NCI-H187 treated with DMSO at 0.1 percent for 48 hours (cell line): ENCODE data around the gene ARFGAP3.

Source experiments
- DNase-seq: peaks from one replicate; lab custom pipeline; 2025; lab: John Stamatoyannopoulos, UW

The ARFGAP3 gene

GRCh38 chr22:42883970-42884369 is 26.9 kb upstream of the ARFGAP3 start:
- no peak for DNase-seq

DNA sequence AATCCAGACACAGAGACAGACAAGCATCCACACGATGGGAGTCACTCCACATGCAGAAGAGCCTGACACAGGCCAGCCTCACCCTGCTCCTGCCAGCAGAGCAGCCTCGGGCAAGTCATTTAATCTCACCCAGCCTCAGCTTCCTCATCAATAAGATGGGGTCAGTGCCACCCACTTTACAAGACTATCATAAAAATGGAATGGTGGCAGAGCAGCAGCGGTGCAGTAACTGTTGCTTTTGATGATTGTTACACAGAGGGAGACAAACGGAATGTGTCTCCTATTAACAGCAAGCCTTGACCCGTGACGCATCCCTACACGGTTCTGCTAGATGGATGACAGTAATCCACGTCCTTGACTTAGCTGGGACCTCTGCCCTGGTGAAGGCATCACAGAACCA is 26.0 kb upstream of the ARFGAP3 start:
- no peak for DNase-seq

DNA sequence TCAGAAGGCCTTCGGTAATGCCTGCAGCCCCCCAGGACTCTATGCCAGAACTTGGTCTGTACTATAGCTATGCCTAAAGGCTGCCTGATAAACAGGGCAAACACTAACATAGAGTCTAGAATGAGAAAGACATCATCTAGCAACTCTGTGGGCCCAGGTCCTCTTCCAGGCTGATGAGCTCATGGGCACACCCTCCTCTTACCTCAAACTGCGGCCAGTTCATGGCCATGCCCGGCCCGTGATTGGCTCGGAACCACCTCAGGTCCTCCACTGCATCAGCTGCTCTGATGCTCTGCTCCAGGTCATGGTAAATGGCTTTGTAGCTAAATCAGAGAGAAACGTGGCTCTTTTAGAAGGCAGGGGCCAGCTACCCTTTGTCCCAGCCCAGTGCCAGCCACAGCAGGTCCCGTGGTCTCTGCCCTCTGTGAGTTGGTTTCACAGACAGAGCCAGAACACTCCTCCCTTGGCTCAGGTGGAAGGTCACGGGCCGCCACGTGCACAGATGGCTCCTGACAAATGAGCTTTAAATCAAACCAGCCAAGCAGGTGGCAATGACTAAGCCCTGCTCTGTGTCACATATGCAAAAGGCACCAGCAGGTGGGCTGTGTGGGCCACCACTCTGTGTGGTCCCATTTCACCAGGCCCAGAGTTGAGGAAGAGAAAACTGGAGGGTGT is 25.0 kb upstream of the ARFGAP3 start:
- DNase-seq: no peak

DNA sequence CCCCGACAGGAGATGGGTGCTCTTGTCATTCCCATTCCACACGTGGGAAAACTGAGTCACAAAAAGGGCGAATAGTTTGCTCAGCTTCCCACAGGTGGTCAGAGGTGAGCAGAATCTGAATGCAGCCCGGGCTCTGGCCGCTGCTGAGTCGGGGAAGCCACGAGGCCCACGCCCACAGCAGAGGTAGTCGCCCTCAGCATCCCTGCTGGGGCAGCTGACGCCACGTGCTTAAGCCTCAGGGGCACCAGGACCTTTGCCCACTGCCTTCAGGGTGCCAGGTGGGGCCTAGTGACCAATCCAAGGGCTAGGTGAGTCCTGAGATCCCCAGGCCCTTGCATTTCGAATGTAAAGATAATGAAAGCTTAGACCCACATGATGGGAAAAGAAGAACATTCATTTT is 24.2 kb upstream of the ARFGAP3 start:
- DNase-seq: no peak

GRCh38 chr22:42880815-42881214 is 23.7 kb upstream of the ARFGAP3 start:
- DNase-seq: no peak

DNA sequence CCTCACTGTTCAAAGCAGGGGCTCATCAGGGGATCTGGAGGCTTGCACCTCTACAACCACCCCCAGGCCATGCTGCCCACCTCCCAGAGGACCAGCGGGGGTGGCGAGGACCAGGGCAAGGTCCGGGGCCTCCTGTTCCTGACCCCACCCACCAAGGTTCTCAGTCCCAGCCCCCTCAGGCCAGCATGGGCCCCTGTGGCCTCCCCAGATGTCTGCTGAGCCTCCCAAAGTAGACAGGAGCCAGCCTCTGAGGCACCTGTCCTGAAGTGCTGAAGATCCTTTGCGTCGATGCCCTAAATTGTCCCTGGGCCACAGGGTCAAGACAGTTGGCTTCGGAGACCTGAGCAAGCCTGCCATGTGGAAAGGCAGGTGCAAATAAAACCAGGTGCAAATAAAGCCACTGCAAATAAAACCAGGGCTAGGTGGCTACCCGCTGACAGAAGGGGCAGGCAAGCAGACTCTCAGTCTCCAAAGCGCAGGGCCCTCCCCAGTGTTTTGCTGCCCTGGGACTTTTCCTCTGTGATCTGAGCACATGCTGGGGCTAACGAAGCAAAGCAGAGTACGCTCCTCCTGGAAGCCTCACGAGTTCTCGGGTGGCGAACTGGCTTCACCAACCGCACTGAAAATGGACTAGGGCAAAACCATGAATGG is 22.4 kb upstream of the ARFGAP3 start:
- DNase-seq: no peak

DNA sequence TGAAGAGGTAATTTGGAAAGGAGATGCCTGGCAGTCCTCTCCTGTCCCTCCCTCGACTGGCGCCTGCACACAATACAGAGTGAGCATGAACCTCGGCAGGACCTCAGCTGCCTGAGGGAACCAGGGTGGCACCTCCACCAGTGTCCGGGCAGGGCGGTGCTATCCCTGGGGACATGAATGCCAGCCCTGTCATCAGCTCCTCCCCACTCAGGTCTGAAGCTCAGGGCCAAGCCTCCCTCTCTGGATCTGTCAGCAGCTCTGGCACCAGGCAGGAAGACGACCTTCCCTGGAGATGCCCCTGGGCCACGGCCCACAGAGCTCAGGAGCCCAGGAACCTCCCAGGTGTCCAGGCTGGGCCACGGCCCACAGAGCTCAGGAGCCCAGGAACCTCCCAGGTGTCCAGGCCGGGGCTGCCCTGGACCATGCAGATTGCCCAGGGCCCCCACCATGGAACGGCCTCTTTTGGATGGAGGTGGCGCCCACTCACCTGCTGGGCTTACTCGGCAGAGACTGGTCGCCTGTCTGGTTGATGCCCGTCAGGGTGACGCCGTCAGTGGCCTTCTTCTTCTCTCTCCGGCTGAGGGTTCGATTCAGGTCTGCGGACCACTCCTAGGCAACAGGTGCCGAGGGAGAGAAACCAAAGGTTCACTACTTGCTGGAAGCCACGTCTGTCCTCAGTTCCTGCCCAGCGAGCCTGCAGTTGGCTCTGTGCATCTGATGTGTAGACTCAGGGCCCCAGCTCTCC is 21.7 kb upstream of the ARFGAP3 start:
- no peak for DNase-seq

- DNase-seq: no peak
Observed at GRCh38 chr22:42877597-42878340, 20.7 kb upstream of the ARFGAP3 start.

DNA sequence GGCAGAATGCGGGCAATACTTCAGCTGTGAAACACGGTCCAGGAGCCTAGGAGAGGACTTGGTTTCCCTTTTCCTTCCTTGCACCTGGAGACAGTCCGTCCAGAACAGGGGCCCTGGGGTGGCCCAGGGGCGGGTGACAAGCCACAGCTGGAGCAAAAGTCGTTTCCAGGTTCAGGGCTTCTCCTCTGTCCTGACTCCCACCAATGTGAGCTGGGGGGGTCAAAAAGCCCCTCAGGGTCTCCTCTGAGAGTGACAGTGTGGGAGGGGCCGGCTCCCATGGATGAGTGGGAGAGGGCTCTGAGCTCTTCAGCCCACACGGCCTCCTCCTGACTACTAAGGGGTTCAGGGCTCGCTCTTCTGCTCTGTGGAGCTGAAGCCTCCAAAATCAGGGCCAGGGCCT is 20.1 kb upstream of the ARFGAP3 start:
- DNase-seq: no peak

DNA sequence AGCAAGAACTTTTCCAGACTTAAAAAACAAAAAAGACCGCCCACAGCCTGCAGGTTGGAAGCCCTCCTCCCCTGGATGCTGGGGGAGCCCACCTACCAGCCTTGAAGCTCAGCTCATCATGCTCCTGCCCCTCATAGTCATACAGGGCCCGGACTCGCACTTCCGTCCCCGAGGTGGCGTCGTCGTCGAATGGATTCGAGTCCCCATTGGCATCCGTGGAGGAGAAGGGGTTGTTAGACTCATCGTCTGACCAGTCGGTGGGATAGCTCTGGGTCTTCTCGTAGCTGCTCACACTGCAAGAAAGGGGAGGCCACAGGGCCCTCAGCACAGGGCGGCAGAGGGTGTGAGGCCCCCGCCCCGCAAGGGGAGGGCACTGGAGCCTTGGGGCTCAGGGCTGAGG is 19.0 kb upstream of the ARFGAP3 start:
- DNase-seq: no peak

DNA sequence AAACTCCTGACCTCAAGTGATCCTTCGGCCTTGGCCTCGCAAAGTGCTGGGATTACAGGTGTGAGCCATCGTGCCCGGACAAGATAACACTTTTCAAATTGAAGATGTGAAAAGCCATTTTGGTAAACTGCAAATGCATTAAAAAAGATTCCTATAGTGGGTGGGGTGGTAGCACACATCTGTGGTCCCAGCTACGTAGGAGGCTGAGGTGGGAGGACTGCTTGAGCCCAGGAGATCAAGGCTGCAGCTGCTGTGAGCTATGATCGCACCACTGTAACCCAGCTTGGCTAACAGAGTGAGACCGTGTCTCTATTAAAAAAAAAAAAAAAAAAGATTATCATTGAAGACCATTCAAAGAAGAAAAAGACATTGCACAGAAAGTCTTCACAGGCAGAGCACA is 16.9 kb upstream of the ARFGAP3 start:
- no peak for DNase-seq

DNA sequence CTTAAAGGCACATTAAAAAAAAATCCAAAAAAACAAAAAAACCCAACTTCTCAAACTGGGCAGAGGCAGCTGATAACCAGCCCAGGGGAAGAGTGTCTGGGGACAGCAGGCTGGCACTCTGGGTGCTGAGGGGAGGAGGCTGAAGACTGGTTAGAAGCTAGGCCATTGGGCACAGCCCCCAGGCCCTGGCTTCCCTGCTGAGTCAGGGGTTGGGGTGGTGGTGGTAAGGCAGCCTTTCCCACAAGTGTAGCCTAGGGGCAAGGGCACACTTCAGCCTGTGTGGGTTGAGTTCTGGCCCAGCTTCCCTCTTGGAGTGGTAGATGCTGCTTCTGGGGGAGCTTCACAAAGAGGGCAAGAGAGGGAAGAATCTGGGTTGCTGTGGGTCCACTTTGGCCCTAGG is 16.3 kb upstream of the ARFGAP3 start:
- no peak for DNase-seq

- DNase-seq: no peak
Observed at GRCh38 chr22:42872821-42873220, 15.7 kb upstream of the ARFGAP3 start.

DNA sequence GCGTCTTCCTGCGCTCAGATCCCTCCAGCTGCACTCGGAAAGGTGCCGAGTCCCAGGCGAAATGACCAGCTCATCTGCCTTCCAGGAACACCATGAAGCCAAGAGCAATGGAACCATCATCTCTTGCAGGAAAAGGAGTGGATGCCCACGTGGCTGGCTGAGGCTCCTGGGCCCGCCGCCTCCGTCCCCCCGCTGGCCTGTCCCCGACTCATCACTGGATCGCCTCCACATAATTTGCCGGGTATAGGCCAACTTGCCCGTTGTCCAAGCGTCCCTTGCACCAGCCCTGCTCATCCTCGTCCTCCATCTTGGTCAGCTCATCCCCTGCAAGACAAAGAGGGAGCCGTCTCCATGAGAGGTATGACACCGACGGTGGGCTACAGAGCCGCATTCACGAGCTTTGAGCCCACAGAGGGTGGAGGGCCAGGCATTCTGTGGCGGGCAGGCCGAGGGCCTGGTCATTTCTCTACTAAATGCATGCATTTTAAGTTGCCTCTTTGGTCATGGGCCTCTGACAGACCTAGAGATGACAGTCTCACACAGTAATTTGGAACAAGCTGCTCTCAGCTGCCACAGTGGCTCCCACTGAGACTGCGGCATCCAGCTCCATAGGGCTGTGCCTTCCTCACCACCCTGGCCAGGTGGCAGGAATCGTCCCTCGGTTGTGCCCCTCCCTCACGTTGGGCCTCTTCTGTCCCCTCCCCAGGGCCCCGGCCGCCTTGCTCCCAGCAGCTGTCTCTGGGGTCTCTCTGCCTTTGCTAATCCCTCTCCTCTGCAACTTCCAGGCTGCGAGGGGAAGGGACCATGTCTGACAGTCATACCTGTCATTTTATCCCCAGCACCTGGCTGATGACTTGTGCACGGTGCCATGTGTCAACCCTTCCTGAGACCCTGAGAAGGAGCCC is 14.3 kb upstream of the ARFGAP3 start:
- DNase-seq: no peak

- no peak for DNase-seq
Observed at GRCh38 chr22:42869888-42870480, 12.9 kb upstream of the ARFGAP3 start.

- no peak for DNase-seq
Observed at GRCh38 chr22:42869463-42869862, 12.4 kb upstream of the ARFGAP3 start.

GRCh38 chr22:42868751-42869251 is 11.7 kb upstream of the ARFGAP3 start:
- no peak for DNase-seq

DNA sequence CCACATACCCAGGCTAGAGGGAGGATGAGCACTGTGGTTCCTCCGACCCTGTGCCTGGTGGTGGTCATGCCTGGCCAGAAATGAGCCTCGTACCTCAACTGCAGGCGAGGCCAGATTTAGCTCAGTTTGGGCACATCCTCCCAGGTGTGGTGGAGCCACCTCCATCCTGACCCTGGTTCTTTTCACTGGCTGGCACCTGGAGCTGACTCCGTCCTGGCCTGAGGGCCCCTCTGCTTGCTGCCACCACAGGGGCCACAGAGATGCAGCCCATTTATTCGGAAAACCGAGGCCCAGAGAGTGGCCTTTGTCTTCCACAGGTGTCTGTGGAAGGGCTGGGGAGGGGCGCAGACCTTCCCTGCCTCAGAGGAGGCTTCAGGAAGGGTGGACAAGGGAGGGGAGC is 9.0 kb upstream of the ARFGAP3 start:
- DNase-seq: no peak

DNA sequence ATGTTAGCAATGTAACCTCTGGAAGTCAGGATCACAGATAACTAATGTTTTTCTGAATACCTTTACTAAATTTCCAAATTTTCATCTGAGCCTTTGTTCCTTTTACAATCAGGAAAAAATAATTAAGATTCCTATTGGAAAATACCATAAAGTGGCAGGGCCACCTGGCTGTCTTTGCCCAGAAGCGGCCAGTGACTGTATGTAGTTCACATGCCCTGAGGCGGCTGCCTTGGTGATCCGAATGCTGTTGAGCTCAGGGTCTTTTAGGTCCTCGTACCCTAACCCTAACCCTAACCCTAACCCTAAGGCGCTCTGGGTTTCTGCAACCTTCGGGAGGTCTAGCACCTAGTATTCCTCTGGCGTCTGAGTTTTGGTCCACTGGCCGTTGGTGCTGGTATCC is 8.5 kb upstream of the ARFGAP3 start:
- DNase-seq: no peak

DNA sequence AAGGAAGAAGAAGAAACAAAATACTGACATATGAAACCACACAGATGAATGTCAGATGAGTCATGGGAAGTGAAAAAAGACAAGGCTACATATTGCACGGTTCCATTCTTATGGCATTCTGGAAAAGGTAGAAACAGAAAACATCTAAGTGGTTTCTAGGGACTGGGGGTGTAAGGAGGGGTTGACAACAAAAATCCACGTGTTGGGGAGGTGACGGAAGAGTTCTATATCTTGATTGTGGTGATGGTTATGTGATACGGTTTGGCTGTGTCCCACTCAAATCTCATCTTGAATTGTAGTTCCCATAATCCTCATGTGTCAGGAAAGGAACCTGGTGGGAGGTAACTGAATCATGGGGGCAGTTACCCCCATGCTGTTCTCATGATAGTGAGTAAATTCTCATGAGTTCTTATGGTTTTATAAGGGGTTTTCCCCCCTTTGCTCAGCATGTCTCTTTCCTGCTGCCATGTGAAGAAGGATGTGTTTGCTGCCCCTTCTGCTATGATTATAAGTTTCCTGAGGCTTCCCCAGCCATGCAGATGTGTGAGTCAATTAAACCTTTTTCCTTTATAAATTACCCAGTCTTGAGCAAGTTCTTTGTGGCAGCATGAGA is 6.4 kb upstream of the ARFGAP3 start:
- no peak for DNase-seq
